Measurements from ENCODE around the gene RNF144B. TPM values are rescaled to one million over a fixed set of nuclear protein-coding genes. Genes with fewer than 3 reads are reported as not detected.

RNF144B gene
- total RNA-seq, 1 experiment from 2014 or later, result 8.1 TPM

DNA sequence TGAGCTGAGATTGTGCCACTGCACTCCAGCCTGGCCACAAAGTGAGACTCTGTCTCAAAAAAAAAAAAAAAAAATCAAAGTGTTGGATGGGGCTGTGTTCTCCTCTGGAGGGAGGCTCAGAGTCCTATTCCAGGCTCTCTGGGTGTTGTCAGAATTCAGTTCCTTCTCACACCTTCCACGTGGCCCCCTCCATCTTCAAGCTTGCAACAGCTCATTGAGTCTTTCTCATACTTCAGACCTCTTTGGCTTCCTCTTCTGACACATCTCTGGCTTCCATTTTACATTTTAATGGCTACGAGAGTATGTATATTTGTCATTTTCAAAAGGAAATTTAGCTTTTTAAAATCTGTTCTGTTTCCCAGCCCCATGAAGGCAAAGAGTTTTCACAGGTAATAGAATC is 85.8 kb downstream of the RNF144B start:
- Histone ChIP-seq H3K27me3 (replicated peaks) (no peaks in the 10 kb centered on the region), H3K9me3 (replicated peaks) (no peaks in the 10 kb centered on the region), H3K27ac (no peak overlapping the region), H3K4me3 (no peak overlapping the region), H3K4me1 (replicated peaks) (peaks cover 8% of the 10 kb centered on the region), H3K36me3 (no peaks in the 10 kb centered on the region)
- no peak for DNase-seq (ENCODE audit: low read depth in 1 of 2, low spot score in 2 of 2)

DNA sequence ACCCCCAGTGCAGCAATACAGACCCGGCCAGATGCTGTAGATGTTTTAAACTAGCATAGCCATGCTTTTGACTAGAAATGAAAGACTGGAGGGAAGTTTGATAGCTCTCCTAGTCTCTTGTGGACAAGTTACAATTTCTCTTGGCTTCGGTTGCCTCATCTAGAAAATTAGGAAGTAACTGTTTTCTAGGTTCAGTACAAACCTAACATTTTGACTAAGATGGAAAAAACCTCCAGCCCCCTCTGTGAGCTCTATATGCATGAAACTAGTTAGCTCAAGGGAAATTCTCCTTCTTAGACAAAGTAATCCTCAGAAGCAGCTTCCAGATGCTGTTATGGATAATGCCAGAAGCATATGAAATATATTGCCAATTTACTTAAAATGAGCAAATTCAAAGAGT is 86.6 kb downstream of the RNF144B start:
- Histone ChIP-seq H3K27ac (no peak overlapping the region), H3K4me3 (no peak overlapping the region), H3K27me3 (replicated peaks) (no peaks in the 10 kb centered on the region), H3K4me1 (replicated peaks) (peaks cover 9% of the 10 kb centered on the region), H3K9me3 (replicated peaks) (no peaks in the 10 kb centered on the region), H3K36me3 (no peaks in the 10 kb centered on the region)
- no peak for DNase-seq (ENCODE audit: low read depth in 1 of 2, low spot score in 2 of 2)

DNA sequence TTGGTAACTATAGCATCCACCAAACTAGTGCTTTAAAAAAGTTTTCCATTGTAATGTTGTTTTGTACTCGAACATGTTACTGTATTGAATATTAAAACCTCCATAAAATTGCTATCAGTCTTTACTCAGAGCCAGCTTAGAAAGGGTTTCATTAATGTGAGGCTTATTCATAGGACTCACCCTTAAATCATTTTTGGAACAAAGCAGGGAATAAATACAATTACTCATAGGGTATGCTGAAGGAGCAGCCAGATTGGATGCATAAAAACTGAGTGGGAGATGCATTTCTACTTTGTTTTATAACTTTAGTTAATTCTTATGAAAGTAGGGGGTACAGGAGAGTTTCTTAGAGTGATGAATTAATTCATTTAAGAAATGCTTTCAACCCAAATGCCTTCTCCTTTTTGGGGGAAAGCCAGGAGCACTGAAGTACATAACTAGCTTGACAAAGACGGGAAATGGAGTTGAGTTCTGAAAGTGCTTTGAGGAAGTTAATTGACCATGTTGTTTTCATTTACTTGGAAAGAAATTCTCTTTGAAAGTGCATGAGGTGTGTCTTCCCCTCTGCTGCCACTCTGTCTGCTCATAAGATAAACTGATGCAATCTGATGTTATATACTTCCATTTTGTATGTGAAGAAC is 90.3 kb downstream of the RNF144B start:
- H3K36me3 ChIP-seq, result no peaks in the 10 kb centered on the region
- no peak overlapping the region for H3K4me3 ChIP-seq
- no peaks in the 10 kb centered on the region for H3K27me3 ChIP-seq (replicated peaks)
- H3K9me3 ChIP-seq (replicated peaks), result no peaks in the 10 kb centered on the region
- no peak for DNase-seq (ENCODE audit: low read depth in 1 of 2, low spot score in 2 of 2)
- no peak overlapping the region; the same call in 1 of the 2 replicates for H3K27ac ChIP-seq
- peaks cover 9% of the 10 kb centered on the region for H3K4me1 ChIP-seq (replicated peaks)

DNA sequence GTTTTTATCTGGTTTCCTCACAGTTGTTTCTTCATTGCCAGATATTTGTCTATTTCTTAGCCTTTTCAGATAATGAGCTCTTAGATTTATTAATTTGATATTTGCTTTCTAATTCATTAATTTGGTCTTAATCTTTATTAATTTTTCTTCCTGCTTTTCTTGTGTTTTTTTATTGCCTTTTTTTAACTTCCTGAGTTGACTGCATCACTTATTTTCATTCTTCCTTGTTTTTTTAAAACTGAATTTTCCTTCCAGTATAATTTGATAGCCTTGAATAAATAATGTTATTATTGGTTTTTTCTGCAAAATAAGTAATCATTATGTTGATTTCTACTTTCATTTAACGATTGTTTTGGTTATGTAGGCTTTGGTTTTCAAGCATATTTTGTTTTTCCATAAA is 91.5 kb downstream of the RNF144B start:
- Histone ChIP-seq H3K4me1 (replicated peaks) (peaks cover 9% of the 10 kb centered on the region), H3K27me3 (replicated peaks) (no peaks in the 10 kb centered on the region), H3K4me3 (no peak overlapping the region), H3K9me3 (replicated peaks) (no peaks in the 10 kb centered on the region), H3K27ac (no peak overlapping the region), H3K36me3 (no peaks in the 10 kb centered on the region)
- no peak for DNase-seq (ENCODE audit: low read depth in 1 of 2, low spot score in 2 of 2)

DNA sequence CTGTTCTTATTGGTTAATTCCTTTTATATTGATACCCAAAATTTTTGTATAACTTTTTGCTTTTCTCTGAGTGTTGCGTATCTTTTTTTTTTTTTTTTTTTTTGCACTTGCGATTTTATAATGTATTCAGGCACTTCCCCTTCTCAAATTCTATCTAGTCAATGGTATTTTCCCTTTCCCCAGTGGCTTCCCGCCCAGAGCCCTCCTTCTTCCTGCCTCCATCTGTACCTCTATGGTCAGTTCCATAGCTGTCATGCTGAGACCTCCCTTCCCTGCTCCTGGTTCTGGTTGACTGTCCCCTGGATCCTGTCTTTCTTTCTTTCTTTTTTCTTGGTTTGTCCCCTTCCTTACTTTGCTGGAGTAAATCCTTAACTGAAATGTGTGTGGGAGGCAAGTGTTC is 94.7 kb downstream of the RNF144B start:
- no peaks in the 10 kb centered on the region for H3K27me3 ChIP-seq (replicated peaks)
- H3K27ac ChIP-seq, result no peak overlapping the region
- H3K4me1 ChIP-seq (replicated peaks), result peaks cover 9% of the 10 kb centered on the region
- H3K36me3 ChIP-seq, result no peaks in the 10 kb centered on the region
- DNase-seq (ENCODE audit: low read depth in 1 of 2, low spot score in 2 of 2), result no peak
- H3K9me3 ChIP-seq (replicated peaks), result no peaks in the 10 kb centered on the region
- H3K4me3 ChIP-seq, result no peak overlapping the region

DNA sequence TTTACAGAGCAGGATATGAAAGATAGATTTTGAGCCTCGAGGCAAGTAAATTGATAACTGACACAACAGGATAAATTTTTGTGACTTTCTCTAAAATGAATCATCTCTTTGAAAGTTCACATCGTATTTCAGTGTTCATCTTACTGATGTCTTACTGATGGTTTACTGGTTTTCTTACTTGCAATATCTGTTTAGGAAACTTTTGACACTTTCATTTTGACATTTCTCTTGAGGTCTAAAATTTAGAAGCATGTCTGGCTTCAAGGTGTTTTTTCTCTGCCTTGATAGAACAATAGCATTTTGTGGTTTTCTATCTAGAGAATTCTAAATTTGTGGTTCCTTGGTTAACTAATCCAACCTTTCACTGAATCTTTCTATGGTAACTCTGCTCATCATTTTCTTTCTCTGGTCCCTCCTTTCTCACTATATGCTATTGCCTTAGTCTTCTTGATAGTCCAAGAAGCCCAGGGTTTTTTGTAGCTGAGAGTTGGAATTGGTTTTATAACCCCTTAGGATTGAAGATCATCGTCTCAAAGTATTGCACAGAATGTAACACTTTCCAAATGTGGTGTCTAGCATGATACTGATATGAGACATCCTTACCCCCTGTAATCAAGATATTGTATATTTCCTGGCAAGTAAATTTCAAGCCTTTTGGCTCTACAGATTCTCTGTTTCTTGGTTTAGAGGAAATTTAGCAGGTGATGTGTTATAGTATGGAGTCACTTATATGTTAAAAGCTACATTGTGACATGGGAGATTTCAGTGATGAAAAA is 98.7 kb downstream of the RNF144B start:
- H3K4me1 ChIP-seq (replicated peaks), result peaks cover 38% of the 10 kb centered on the region
- no peaks in the 10 kb centered on the region for H3K9me3 ChIP-seq (replicated peaks)
- no peak overlapping the region for H3K27ac ChIP-seq
- H3K4me3 ChIP-seq, result no peak overlapping the region
- H3K36me3 ChIP-seq, result no peaks in the 10 kb centered on the region
- H3K27me3 ChIP-seq (replicated peaks), result no peaks in the 10 kb centered on the region
- no peak for DNase-seq (ENCODE audit: low read depth in 1 of 2, low spot score in 2 of 2)

DNA sequence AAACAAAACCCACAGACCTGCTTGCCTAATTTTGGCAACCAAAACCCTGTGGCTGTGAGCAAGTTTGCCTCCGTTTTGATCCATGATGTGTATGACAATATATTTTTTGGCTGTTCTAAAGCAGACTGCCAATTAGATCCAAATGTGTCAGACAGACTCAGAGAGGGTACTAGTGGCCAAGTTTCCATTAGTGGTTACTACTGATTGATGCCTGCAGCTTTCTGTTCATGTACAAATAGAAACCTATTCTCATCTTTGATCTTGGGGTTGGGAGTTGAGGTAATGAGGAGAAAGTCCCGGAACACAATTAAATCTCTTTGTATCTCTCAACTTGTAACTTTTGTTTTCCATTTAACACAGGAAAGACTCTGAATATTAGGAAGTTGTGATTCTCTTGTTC is 100.9 kb downstream of the RNF144B start:
- Histone ChIP-seq H3K36me3 (no peaks in the 10 kb centered on the region), H3K4me1 (replicated peaks) (peaks cover 53% of the 10 kb centered on the region), H3K4me3 (no peak overlapping the region), H3K9me3 (replicated peaks) (no peaks in the 10 kb centered on the region), H3K27me3 (replicated peaks) (no peaks in the 10 kb centered on the region), H3K27ac (peak overlapping the region; percentile 84)
- DNase-seq (ENCODE audit: low read depth in 1 of 2, low spot score in 2 of 2), result peak in 1 of 2 experiments; percentile 38

DNA sequence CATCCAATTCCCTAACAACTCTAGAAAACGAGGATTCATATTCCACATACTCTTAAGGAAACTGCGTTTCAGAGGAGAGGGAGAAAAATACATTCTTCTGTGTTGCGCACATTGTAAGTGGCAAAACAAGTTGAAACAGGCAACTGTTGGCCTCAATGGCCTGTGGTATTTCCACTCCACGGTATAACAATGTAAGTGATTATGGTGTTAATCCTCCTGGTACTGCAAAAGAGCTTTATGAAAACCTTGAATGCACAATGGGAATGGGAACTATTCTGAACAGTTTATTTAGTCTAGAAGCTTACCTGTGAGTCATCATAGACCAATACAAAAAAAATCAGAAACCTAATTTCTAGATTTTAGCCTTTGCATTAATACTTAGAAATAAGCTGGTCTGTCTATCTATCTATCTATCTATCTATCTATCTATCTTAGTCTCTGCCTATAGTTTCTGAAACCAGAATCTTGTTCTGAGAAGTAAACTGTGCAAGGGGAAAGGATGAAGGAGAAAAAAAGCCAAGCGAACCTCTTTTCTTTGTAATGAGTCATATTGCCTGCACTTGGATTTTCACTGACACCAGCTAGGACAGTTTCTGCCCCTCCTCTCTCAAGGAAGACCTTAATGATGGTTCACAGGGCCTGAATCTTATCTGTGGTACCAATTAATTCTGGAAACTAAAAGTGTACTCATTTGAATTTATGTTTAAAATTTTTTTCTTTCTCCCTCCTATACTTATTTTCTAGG is 101.5 kb downstream of the RNF144B start:
- H3K4me3 ChIP-seq, result no peak overlapping the region
- H3K36me3 ChIP-seq, result no peaks in the 10 kb centered on the region
- no peaks in the 10 kb centered on the region for H3K9me3 ChIP-seq (replicated peaks)
- peaks cover 55% of the 10 kb centered on the region for H3K4me1 ChIP-seq (replicated peaks)
- peak; percentile 60 to 87 for DNase-seq (ENCODE audit: low read depth in 1 of 2, low spot score in 2 of 2)
- no peaks in the 10 kb centered on the region for H3K27me3 ChIP-seq (replicated peaks)
- H3K27ac ChIP-seq, result peak overlapping the region; percentile 84

DNA sequence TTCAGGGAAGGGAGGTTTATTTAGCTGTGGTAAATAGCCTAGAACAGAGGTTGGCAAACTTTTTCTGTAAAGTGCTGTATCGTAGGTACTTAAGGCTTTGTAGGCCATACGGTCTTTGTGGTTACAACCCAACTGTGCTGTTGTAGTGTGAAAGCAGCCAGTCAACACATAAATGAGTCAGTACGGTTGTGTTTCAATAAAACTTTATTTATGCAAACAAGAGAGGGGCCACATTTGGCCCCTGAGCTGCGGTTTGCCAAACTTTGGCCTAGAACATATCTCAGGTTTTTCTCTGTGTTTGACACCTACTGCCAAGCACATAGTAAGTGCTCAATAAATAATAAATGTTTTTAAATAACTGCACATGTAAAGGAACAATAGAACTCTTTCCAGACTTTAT is 102.2 kb downstream of the RNF144B start:
- Histone ChIP-seq H3K4me3 (no peak overlapping the region), H3K4me1 (replicated peaks) (peaks cover 60% of the 10 kb centered on the region), H3K27ac (peak overlapping the region; percentile 84), H3K36me3 (no peaks in the 10 kb centered on the region), H3K9me3 (replicated peaks) (no peaks in the 10 kb centered on the region), H3K27me3 (replicated peaks) (no peaks in the 10 kb centered on the region)
- no peak for DNase-seq (ENCODE audit: low read depth in 1 of 2, low spot score in 2 of 2)

DNA sequence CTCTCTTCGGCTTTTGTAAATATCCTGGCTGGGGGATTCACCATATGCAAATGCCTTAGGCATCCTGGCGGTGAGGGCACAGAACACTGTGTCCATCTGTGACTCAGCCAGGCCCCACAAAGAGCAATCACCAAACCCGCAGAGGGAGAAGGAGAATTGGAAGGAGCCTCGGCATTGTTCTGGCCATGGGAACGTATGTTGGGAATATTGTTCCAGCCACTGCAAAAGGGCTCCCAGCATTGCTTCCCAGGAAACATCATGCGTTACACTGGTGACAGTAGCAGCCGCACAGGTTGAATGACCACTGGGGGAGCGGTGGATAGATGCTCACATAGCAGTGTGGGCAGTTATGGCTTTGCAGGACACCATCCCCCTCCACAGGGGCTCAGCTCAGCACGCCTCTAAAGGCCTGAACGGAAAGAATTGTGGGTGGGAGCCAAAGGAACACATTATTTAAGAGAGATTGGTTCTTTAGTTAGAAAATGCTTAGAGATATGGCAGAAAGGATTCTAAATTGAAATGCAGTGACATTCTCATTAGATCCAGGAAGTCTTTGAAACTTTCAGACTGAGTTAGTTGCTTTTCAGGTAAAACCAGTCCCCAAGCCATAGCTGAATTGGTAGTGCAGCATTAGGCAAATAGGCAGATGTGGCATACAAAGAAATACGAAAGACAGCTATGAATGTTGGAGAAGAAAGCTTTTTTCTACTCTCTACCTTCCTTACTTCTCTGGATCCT is 104.3 kb downstream of the RNF144B start:
- Histone ChIP-seq H3K9me3 (replicated peaks) (no peaks in the 10 kb centered on the region), H3K36me3 (no peaks in the 10 kb centered on the region), H3K4me3 (no peak overlapping the region), H3K27ac (peak overlapping the region; percentile 74), H3K27me3 (replicated peaks) (no peaks in the 10 kb centered on the region), H3K4me1 (replicated peaks) (peaks cover 64% of the 10 kb centered on the region)
- peak; percentile 93 to 96 for DNase-seq (ENCODE audit: low read depth in 1 of 2, low spot score in 2 of 2)

DNA sequence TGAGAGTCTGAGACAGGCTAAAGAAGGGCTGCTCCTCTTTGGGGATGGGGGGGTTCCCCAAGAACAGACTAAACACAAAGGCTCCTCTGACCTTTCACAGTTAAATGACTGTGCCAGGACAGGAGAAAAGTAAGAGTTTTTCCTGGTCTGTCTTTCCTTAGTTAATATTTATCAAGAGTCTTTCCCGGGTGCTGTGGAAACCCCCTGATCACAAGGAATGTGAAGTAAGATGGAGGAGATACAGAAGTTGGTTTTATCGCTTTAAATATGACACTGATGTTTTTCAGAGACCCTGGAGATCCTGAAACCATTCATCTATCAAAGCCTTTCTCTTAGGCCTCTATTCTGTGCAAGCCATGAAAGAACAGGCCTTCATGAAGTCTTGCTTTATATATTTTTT is 105.8 kb downstream of the RNF144B start:
- peaks cover 60% of the 10 kb centered on the region for H3K4me1 ChIP-seq (replicated peaks)
- H3K27ac ChIP-seq, result no peak overlapping the region
- H3K36me3 ChIP-seq, result no peaks in the 10 kb centered on the region
- H3K27me3 ChIP-seq (replicated peaks), result no peaks in the 10 kb centered on the region
- no peak for DNase-seq (ENCODE audit: low read depth in 1 of 2, low spot score in 2 of 2)
- H3K4me3 ChIP-seq, result no peak overlapping the region
- H3K9me3 ChIP-seq (replicated peaks), result no peaks in the 10 kb centered on the region

DNA sequence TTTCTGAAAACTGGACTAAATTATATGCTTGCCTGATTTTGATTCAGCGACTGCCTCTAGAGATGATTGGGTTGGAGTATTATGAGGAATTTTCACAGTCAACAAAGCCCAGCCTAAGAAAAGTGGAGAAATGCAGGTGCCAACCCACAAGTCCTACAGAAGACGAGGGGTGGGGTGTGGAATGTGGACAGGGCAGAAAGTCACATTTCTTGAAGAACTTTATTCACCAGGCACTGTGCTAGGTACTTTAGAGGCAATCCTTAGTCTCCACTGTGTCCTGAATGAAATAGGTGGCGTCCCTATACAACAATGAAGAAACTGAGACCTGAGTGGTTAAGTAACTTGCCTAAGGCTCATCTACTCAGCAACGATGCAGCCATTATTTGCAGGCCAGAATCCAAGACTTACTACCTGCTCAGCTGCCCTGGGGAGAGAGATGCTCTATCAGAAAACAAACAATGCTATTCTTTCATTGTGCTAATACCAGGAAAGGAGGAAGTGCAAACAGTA is 106.3 kb downstream of the RNF144B start:
- DNase-seq (ENCODE audit: low read depth in 1 of 2, low spot score in 2 of 2), result no peak
- Histone ChIP-seq H3K4me1 (replicated peaks) (peaks cover 56% of the 10 kb centered on the region), H3K27ac (no peak overlapping the region)

DNA sequence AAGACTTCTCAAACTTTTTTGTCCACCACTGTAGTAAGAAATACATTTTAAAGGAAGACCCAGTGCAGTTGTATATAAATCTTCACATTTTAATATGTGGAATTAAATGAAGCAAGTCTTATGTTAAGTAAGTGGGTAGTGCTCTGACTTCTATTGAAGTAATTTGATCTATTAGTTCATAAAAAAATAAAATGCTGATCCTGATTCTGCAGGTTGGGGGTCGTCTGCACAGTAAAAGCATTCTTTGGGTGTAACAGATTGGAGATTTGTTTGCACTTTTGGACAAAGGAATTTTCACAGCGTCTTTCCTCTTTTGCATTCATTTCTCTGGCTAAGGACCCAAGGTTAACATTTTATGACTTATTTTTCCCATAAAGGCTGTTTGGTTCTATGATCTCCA is 106.8 kb downstream of the RNF144B start:
- Histone ChIP-seq H3K4me1 (replicated peaks) (peaks cover 51% of the 10 kb centered on the region), H3K27ac (no peak overlapping the region), H3K27me3 (replicated peaks) (no peaks in the 10 kb centered on the region), H3K36me3 (no peaks in the 10 kb centered on the region), H3K4me3 (no peak overlapping the region), H3K9me3 (replicated peaks) (no peaks in the 10 kb centered on the region)
- no peak for DNase-seq (ENCODE audit: low read depth in 1 of 2, low spot score in 2 of 2)

More for the DNA sequence above, 106.3 kb downstream of the RNF144B start:
- no peak overlapping the region for H3K4me3 ChIP-seq
- no peaks in the 10 kb centered on the region for H3K9me3 ChIP-seq (replicated peaks)
- no peaks in the 10 kb centered on the region for H3K27me3 ChIP-seq (replicated peaks)
- no peaks in the 10 kb centered on the region for H3K36me3 ChIP-seq
